CD4-positive, alpha-beta T cell (primary cell): ENCODE results near the gene LIN7C. TPM values are rescaled to one million over a fixed set of nuclear protein-coding genes. Genes with fewer than 3 reads are reported as not detected.

ENCODE experiments used
- ATAC-seq: fragments of 200-7000 bp; cut with Tn5 transposase; one replicate; pipeline ENCODE4 v1.10.0; 2022; ENCODE audit warnings: mild to moderate bottlenecking; ENCODE audit not compliant: poor library complexity
- CTCF ChIA-PET: fragments of 350-600 bp; sonication (Branson Sonifier 250); formaldehyde crosslinking; loops from one replicate; lab custom pipeline; 2021; ENCODE audit warnings: antibody characterized with exemption, inconsistent platforms; lab: Charles Lee
- POLR2A ChIA-PET: fragments of 350-600 bp; sonication (Branson Sonifier 250); formaldehyde crosslinking; loops from one replicate; lab custom pipeline; 2021; ENCODE audit warnings: antibody characterized with exemption, inconsistent platforms; lab: Charles Lee
- DNase-seq, 14 experiments: peaks; one replicate each; pipeline ENCODE4 v3.0.0-alpha.2; 2013 to 2020; ENCODE audit warnings: mixed read lengths in 2 of 14
- H3K27ac ChIP-seq, 2 donors: one replicate each; pipeline versions ENCODE4 v1.5.1 to v1.7.0; 2013; ENCODE audit warnings: low read length in 2 of 2, low read depth in 1 of 2, mild to moderate bottlenecking in 1 of 2
- H3K27me3 ChIP-seq, 2 experiments: 1 replicate in 1 of 2; 2 replicates in 1 of 2; pipeline versions ENCODE4 v1.6.1 to v1.7.0; 2013; ENCODE audit warnings: low read length in 2 of 2, control low read depth in 1 of 2, mild to moderate bottlenecking in 1 of 2, moderate library complexity in 1 of 2; ENCODE audit not compliant: insufficient read depth in 2 of 2, control insufficient read depth in 1 of 2
- H3K36me3 ChIP-seq: one replicate; pipeline ENCODE4 v1.6.1; 2013; ENCODE audit warnings: low read length, control low read depth; ENCODE audit not compliant: insufficient read depth
- H3K4me1 ChIP-seq: one replicate; pipeline ENCODE4 v1.6.1; 2013; ENCODE audit warnings: low read length, control low read depth; ENCODE audit not compliant: insufficient read depth
- H3K4me3 ChIP-seq: one replicate; pipeline ENCODE4 v1.5.1; 2013; ENCODE audit warnings: mild to moderate bottlenecking, low read length, moderate library complexity
- H3K9me3 ChIP-seq, 2 experiments: 1 replicate in 1 of 2; 2 replicates in 1 of 2; pipeline versions ENCODE4 v1.6.1 to v1.7.0; 2013; ENCODE audit warnings: low read length in 2 of 2, mild to moderate bottlenecking in 2 of 2, control low read depth in 1 of 2, moderate library complexity in 1 of 2; ENCODE audit not compliant: control insufficient read depth in 1 of 2, insufficient read depth in 1 of 2
- H3K27ac Mint-ChIP-seq: one replicate; pipeline ENCODE4 v1.8.0; 2020; ENCODE audit warnings: mixed read lengths
- H3K27me3 Mint-ChIP-seq: one replicate; pipeline ENCODE4 v1.8.0; 2021; ENCODE audit warnings: mixed read lengths
- H3K36me3 Mint-ChIP-seq: one replicate; pipeline ENCODE4 v1.8.0; 2021; ENCODE audit warnings: low read depth, mixed read lengths
- H3K4me1 Mint-ChIP-seq: one replicate; pipeline ENCODE4 v1.8.0; 2021; ENCODE audit warnings: low read depth, mixed read lengths
- H3K4me3 Mint-ChIP-seq: one replicate; pipeline ENCODE4 v1.8.0; 2020; ENCODE audit warnings: mild to moderate bottlenecking, mixed read lengths
- H3K9me3 Mint-ChIP-seq: one replicate; pipeline ENCODE4 v1.8.0; 2020; ENCODE audit warnings: mixed read lengths
- CTCF ChIP-seq: fragments of 200-600 bp; IDR thresholded peaks from one replicate; pipeline ENCODE4 v1.8.0; 2022; ENCODE audit warnings: antibody characterized with exemption, mild to moderate bottlenecking
- intact Hi-C, 2 experiments: fragments of 100-400 bp; cut with DNase I in 1 of 2; cut with micrococcal nuclease in 1 of 2; formaldehyde crosslinking; loops; one replicate each; pipeline versions ENCODE4 v1.15.1 to v1.9.0; 2023 to 2025; cut with DNase I, micrococcal nuclease
- total RNA-seq, 174 experiments: library from RNA in 2 of 174; stranded (reverse) in 2 of 174; gene quantifications; one replicate each; pipeline ENCODE4 v1.2.3 and lab custom pipeline; 2021 to 2026

LIN7C gene
- total RNA-seq, 2 experiments from 2014 or later: 27.1 to 27.6 TPM

DNA sequence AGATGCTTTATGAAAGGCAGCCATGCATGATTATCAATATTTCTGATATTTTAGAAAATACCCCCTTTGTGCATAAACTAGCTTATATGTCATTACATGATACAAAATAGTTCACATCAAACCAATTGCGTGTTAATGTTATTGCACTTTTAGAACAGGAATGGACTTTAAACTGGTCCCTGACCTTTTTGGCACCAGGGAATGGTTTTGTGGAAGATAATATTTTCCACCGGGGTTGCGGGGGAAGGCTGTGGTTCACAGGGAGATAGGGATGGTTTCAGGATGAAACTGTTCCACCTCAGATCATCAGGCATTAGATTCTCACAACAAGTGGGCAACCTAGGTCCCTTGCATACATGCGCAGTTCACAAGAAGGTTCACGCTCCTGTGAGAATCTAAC is 17.5 kb downstream of the LIN7C start:
- no peak for TF ChIP-seq CTCF
- ChIA-PET CTCF (no interaction called here), POLR2A (no interaction called here)
- DNase-seq (no peak), ATAC-seq (no peak)
- Histone ChIP-seq H3K9me3 (no peaks in the 10 kb centered on the region), H3K4me1 (no peaks in the 10 kb centered on the region), H3K27ac (no peak overlapping the region), H3K36me3 (peaks cover 35% of the 10 kb centered on the region), H3K27me3 (no peaks in the 10 kb centered on the region), H3K4me3 (no peak overlapping the region)
- H3K4me1 Mint-ChIP-seq: no peaks in the 10 kb centered on the region
- H3K27me3 Mint-ChIP-seq: no peaks in the 10 kb centered on the region
- intact Hi-C loops: loop anchor here (5.0 to 10.0 kb wide), 3 partner anchors 734 to 1207 kb away; no protein-coding TSS in a partner anchor
- H3K36me3 Mint-ChIP-seq: peaks cover 38% of the 10 kb centered on the region
- no peaks in the 10 kb centered on the region for H3K9me3 Mint-ChIP-seq
- H3K4me3 Mint-ChIP-seq: no peak overlapping the region
- H3K27ac Mint-ChIP-seq: no peak overlapping the region

DNA sequence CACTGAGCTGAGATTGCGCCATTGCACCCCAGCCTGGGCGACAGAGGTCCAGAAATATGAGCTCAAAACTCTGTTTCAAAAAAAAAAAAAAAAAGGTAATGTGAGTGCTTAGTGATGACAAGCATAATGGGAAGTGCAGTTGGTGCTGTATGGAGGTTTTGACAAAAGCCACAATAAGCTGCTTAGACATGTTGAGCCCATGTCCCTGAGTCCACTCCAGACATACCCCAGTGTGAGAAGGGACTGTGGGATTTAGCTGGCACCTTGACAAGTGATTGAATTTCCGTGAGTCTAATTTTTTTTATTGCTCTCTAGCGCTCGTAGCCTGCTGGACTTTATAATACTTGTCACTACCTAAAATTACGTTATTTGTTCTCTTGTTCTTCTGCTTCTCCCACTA is 18.9 kb downstream of the LIN7C start:
- Mint-ChIP-seq H3K27ac (no peak overlapping the region), H3K36me3 (peaks cover 29% of the 10 kb centered on the region)
- DNase-seq: no peak

DNA sequence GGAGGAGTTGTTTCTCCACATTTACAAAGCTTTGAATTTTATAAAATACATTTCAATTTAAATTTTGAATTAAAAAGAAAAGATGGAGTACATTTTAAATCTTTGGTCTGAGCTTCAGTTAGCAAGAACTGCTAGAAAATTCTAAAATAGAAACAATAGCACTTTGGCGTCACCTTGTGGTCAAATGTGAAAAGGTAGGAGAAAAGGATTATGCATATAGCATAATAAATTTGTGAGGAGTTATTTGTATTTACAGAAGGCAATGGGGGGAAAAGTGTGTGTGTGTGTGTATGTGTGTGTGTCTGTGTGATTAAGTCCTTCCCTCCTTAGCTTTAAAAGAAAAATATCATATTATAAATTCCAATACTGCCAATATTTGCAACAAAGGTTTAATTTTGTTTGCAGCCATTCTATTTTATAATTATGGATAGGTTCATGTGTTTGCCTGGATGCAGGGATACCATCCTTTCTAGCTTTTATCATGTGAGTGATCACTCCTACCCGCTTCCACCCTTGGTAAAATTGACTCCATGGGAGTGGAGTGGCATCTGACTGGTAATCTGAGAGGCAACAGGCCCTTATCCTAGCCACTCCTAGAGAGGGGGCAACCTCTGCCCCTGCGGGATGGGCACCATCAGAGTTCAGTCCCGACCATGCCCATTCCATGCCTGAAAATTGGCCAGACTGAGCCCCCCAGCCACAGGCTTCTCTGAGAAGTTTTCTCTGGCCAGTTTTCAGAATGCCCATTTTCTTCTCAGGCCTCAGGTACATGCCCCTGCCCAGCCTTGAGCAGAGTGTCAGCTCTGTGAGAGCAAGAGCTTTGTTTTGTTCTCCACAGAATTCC is 20.4 kb downstream of the LIN7C start:
- Mint-ChIP-seq H3K27ac (no peak overlapping the region), H3K4me1 (no peaks in the 10 kb centered on the region), H3K36me3 (peaks cover 14% of the 10 kb centered on the region), H3K4me3 (no peak overlapping the region), H3K9me3 (no peaks in the 10 kb centered on the region), H3K27me3 (no peaks in the 10 kb centered on the region)
- Histone ChIP-seq H3K4me1 (no peaks in the 10 kb centered on the region), H3K4me3 (no peak overlapping the region), H3K27ac (no peak overlapping the region), H3K27me3 (no peaks in the 10 kb centered on the region), H3K9me3 (no peaks in the 10 kb centered on the region), H3K36me3 (peaks cover 8% of the 10 kb centered on the region)
- ATAC-seq (no peak), DNase-seq (peak in 6 of 14 experiments; percentile 9 to 70 (median 60))
- TF ChIP-seq CTCF: peak; percentile 87
- intact Hi-C loops: loop anchor here (1.0 to 10.0 kb wide), 5 partner anchors 301 to 1204 kb away; no protein-coding TSS in a partner anchor
- CTCF ChIA-PET: interaction anchor here (0.7 to 3.3 kb wide), 10 partner anchors 10 to 309 kb away, joined by 3 to 27 read pairs (median 3); partner anchors contain the start of gene LGR4
- POLR2A ChIA-PET: interaction anchor here (0.9 to 1.6 kb wide), 3 partner anchors 11 to 302 kb away, joined by 5 read pairs; partner anchors contain the start of gene LGR4

More for the DNA sequence above, 18.9 kb downstream of the LIN7C start:
- H3K9me3 Mint-ChIP-seq: no peaks in the 10 kb centered on the region
- H3K27me3 Mint-ChIP-seq: no peaks in the 10 kb centered on the region
- no peak overlapping the region for H3K4me3 ChIP-seq
- H3K27ac ChIP-seq: no peak overlapping the region
- H3K27me3 ChIP-seq: no peaks in the 10 kb centered on the region
- H3K4me1 ChIP-seq: no peaks in the 10 kb centered on the region
- no peak overlapping the region for H3K4me3 Mint-ChIP-seq
- intact Hi-C loops: loop anchor here (2.0 to 10.0 kb wide), 4 partner anchors 303 to 1205 kb away; no protein-coding TSS in a partner anchor
- ChIA-PET POLR2A (no interaction called here), CTCF (interaction anchor here (3.3 kb wide), 1 partner anchor 10 kb away, joined by 27 read pairs; no protein-coding TSS in a partner anchor)
- no peaks in the 10 kb centered on the region for H3K4me1 Mint-ChIP-seq
- H3K9me3 ChIP-seq: no peaks in the 10 kb centered on the region
- peaks cover 23% of the 10 kb centered on the region for H3K36me3 ChIP-seq
- TF ChIP-seq CTCF: no peak
- no peak for ATAC-seq
